MM.1S (cell line): ENCODE measurements around the gene GALM.

ENCODE experiments used
- DNase-seq: peaks from one replicate; pipeline ENCODE4 v3.0.0-alpha.2; 2015
- H2AFZ ChIP-seq: fragments of 300-600 bp; sonication (generic); 2 replicates; pipeline ENCODE4 v1.6.0; 2016; ENCODE audit warnings: antibody characterized with exemption, low read length
- H3F3A ChIP-seq: fragments of 300-600 bp; sonication (generic); 2 replicates; pipeline ENCODE4 v1.6.1; 2016; ENCODE audit warnings: mild to moderate bottlenecking, antibody characterized with exemption, low read length, moderate library complexity, mixed read lengths; ENCODE audit not compliant: insufficient read depth
- H3K27ac ChIP-seq: fragments of 300-600 bp; sonication (generic); 2 replicates; pipeline ENCODE4 v1.5.1; 2016; ENCODE audit warnings: mild to moderate bottlenecking, low read length
- H3K27me3 ChIP-seq: fragments of 300-600 bp; sonication (generic); replicated peaks from 2 replicates; pipeline ENCODE4 v1.6.0; 2016; ENCODE audit warnings: low read length; ENCODE audit not compliant: insufficient read depth
- H3K36me3 ChIP-seq: fragments of 300-600 bp; sonication (generic); replicated peaks from 2 replicates; pipeline ENCODE4 v1.6.1; 2016; ENCODE audit warnings: mild to moderate bottlenecking, low read length, mixed read lengths; ENCODE audit not compliant: insufficient read depth
- H3K4me1 ChIP-seq: fragments of 300-600 bp; sonication (generic); 2 replicates; pipeline ENCODE4 v1.6.1; 2016; ENCODE audit warnings: low read length, mixed read lengths
- H3K4me2 ChIP-seq: fragments of 300-600 bp; sonication (generic); 2 replicates; pipeline ENCODE4 v1.6.0; 2016; ENCODE audit warnings: low read depth, low read length
- H3K4me3 ChIP-seq: fragments of 300-600 bp; sonication (generic); 2 replicates; pipeline ENCODE4 v1.5.1; 2016; ENCODE audit warnings: low read length, mixed read lengths
- H3K79me2 ChIP-seq: fragments of 300-600 bp; sonication (generic); 2 replicates; pipeline ENCODE4 v1.6.1; 2016; ENCODE audit warnings: mixed run types, low read length, mixed read lengths
- H3K9ac ChIP-seq: fragments of 300-600 bp; sonication (generic); 2 replicates; pipeline ENCODE4 v1.6.1; 2016; ENCODE audit warnings: low read length, mixed read lengths
- H3K9me2 ChIP-seq: fragments of 300-600 bp; sonication (generic); replicated peaks from 2 replicates; pipeline ENCODE4 v1.6.1; 2016; ENCODE audit warnings: mild to moderate bottlenecking, low read length, mixed read lengths; ENCODE audit not compliant: insufficient read depth
- H3K9me3 ChIP-seq: fragments of 300-600 bp; sonication (generic); replicated peaks from 2 replicates; pipeline ENCODE4 v1.6.1; 2016; ENCODE audit warnings: mild to moderate bottlenecking, low read length, mixed read lengths; ENCODE audit not compliant: insufficient read depth
- H4K20me1 ChIP-seq: fragments of 300-600 bp; sonication (generic); 2 replicates; pipeline ENCODE4 v1.6.1; 2016; ENCODE audit warnings: mild to moderate bottlenecking, low read length, moderate library complexity, mixed read lengths; ENCODE audit not compliant: insufficient read depth
- CTCF ChIP-seq: fragments of 300-600 bp; sonication (generic); IDR thresholded peaks from 2 replicates; pipeline ENCODE4 v1.5.1; 2016; ENCODE audit warnings: antibody characterized with exemption, low read length, mixed read lengths
- EZH2 ChIP-seq: fragments of 300-600 bp; sonication (generic); optimal IDR thresholded peaks from 2 replicates; pipeline ENCODE3; 2017; ENCODE audit warnings: low read depth, mild to moderate bottlenecking, antibody characterized with exemption, low read length, mixed read lengths
- EZH2phosphoT487 ChIP-seq: fragments of 300-600 bp; sonication (generic); IDR thresholded peaks from 2 replicates; pipeline ENCODE4 v1.6.1; 2018; ENCODE audit warnings: antibody characterized with exemption, low read length

Gene GALM

GRCh38 chr2:38698467-38699003 lies 32.6 kb downstream of the GALM start:
- H4K20me1 ChIP-seq: no peaks in the 10 kb centered on the region
- no peaks in the 10 kb centered on the region for H3F3A ChIP-seq
- H3K36me3 ChIP-seq: no peaks in the 10 kb centered on the region
- H3K4me2 ChIP-seq: no peak overlapping the region
- TF ChIP-seq EZH2phosphoT487: no peak
- no peak for TF ChIP-seq CTCF
- no peak for TF ChIP-seq EZH2
- no peaks in the 10 kb centered on the region for H3K27me3 ChIP-seq
- no peaks in the 10 kb centered on the region for H3K9me2 ChIP-seq
- no peak overlapping the region for H3K9ac ChIP-seq
- H3K4me3 ChIP-seq: no peak overlapping the region
- H3K79me2 ChIP-seq: peaks cover 16% of the 10 kb centered on the region
- no peak for DNase-seq
- H3K4me1 ChIP-seq: no peaks in the 10 kb centered on the region
- no peak overlapping the region for H3K27ac ChIP-seq
- H3K9me3 ChIP-seq: no peaks in the 10 kb centered on the region
- H2AFZ ChIP-seq: no peak overlapping the region

GRCh38 chr2:38700113-38700785 lies 34.3 kb downstream of the GALM start:
- H3K79me2 ChIP-seq: peaks cover 24% of the 10 kb centered on the region
- H3K27me3 ChIP-seq: no peaks in the 10 kb centered on the region
- no peaks in the 10 kb centered on the region for H3K4me1 ChIP-seq
- no peaks in the 10 kb centered on the region for H3F3A ChIP-seq
- no peaks in the 10 kb centered on the region for H4K20me1 ChIP-seq
- no peak for TF ChIP-seq EZH2phosphoT487
- TF ChIP-seq CTCF: no peak
- TF ChIP-seq EZH2: no peak
- H3K36me3 ChIP-seq: no peaks in the 10 kb centered on the region
- no peak overlapping the region for H3K4me2 ChIP-seq
- no peak overlapping the region for H3K27ac ChIP-seq
- H3K4me3 ChIP-seq: no peak overlapping the region
- H3K9me2 ChIP-seq: no peaks in the 10 kb centered on the region
- H2AFZ ChIP-seq: no peak overlapping the region
- no peak for DNase-seq
- H3K9ac ChIP-seq: no peak overlapping the region
- H3K9me3 ChIP-seq: no peaks in the 10 kb centered on the region

DNA sequence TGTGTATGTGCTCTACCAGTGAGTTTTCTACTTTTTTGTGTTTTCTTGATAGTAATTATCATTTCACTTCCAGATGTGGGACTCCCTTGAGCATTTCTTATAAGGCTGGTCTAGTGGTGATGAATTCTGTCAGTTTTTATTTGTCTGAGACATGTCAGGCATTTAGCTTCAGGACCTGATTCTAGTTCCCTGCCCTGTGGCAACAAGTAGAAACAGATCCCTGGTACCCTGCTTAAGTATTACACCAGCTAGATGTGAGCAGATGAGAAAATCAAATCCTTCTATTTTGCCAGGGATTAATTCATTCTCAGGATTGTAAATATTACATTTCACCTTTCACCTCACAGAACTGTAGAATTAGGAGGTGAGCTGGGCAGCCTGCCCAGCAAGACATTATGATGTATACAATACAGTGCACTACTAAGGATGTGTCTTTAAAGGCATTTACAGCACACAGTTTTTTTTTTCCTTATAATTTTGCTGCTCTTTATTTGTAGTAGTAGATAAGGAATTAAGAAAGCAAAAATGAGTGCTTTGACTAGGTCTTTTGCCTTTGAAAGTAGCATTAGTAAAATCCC lies 35.1 kb downstream of the GALM start:
- Histone ChIP-seq H3K27me3 (no peaks in the 10 kb centered on the region), H3K36me3 (no peaks in the 10 kb centered on the region)

More for the DNA sequence above, 35.1 kb downstream of the GALM start:
- Histone ChIP-seq H3K27ac (no peak overlapping the region), H3K9me2 (no peaks in the 10 kb centered on the region), H3K9ac (no peak overlapping the region), H3K4me1 (no peaks in the 10 kb centered on the region), H3K9me3 (no peaks in the 10 kb centered on the region), H4K20me1 (no peaks in the 10 kb centered on the region), H3K79me2 (peaks cover 31% of the 10 kb centered on the region), H3K4me2 (no peak overlapping the region), H2AFZ (no peak overlapping the region), H3F3A (no peaks in the 10 kb centered on the region), H3K4me3 (no peak overlapping the region)
- no peak for DNase-seq
- no peak for TF ChIP-seq CTCF
- TF ChIP-seq EZH2phosphoT487: no peak
- TF ChIP-seq EZH2: no peak
